OCI-M1 (cell line): ENCODE data around the gene SLC47A1.
A peak's percentile ranks its signal among the peaks of the same experiment; 100 is the strongest.
"Not testable (repeated sequence)": the region's sequence is repeated elsewhere in the genome, so short reads cannot be mapped to it uniquely, and the experiment has no call there.

Source experiments
- DNase-seq: peaks from one replicate; lab custom pipeline; 2025; lab: John Stamatoyannopoulos, UW

Gene SLC47A1

GRCh38 chr17:19533718-19534561 is at the start of gene SLC47A1:
SLC47A1 (plus strand) TSS chr17:19533854; CDS start chr17:19533940, 86 bp downstream.
- DNase-seq, result no peak

- DNase-seq, result no peak
These were observed 47.8 kb upstream of the SLC47A1 start for GRCh38 chr17:19485800-19486340.

GRCh38 chr17:19486351-19487023 is 47.2 kb upstream of the SLC47A1 start:
- DNase-seq, result no peak

GRCh38 chr17:19487024-19487600 is 46.5 kb upstream of the SLC47A1 start:
- DNase-seq, result no peak

GRCh38 chr17:19492141-19492540 is 41.5 kb upstream of the SLC47A1 start:
- no peak for DNase-seq

GRCh38 chr17:19494961-19495806 is 38.5 kb upstream of the SLC47A1 start:
- no peak for DNase-seq

- DNase-seq, result no peak
These were observed 37.7 kb upstream of the SLC47A1 start for GRCh38 chr17:19495828-19496528.

GRCh38 chr17:19497624-19498023 is 36.0 kb upstream of the SLC47A1 start:
- no peak for DNase-seq

- no peak for DNase-seq
These were observed 32.4 kb upstream of the SLC47A1 start for GRCh38 chr17:19501219-19501618.

GRCh38 chr17:19502517-19502916 is 31.1 kb upstream of the SLC47A1 start:
- no peak for DNase-seq

- not testable (repeated sequence) for DNase-seq
These were observed 28.1 kb upstream of the SLC47A1 start for GRCh38 chr17:19505561-19505960.

- DNase-seq, result peak; percentile 80
These were observed 25.7 kb upstream of the SLC47A1 start for GRCh38 chr17:19507775-19508576.

GRCh38 chr17:19508577-19508867 is 25.1 kb upstream of the SLC47A1 start:
- DNase-seq, result no peak

- DNase-seq, result not testable (repeated sequence)
These were observed 24.3 kb upstream of the SLC47A1 start for GRCh38 chr17:19509281-19509852.

GRCh38 chr17:19510903-19511302 is 22.8 kb upstream of the SLC47A1 start:
- DNase-seq, result no peak

- peak; percentile 72 for DNase-seq
These were observed 19.7 kb upstream of the SLC47A1 start for GRCh38 chr17:19513897-19514488.

- no peak for DNase-seq
These were observed 16.0 kb upstream of the SLC47A1 start for GRCh38 chr17:19517699-19518098.

GRCh38 chr17:19519388-19520291 is 14.0 kb upstream of the SLC47A1 start:
- peak; percentile 89 for DNase-seq

GRCh38 chr17:19520641-19521040 is 13.0 kb upstream of the SLC47A1 start:
- DNase-seq, result no peak
